HL-60 (cell line): Measurements from ENCODE around the gene MBTPS1.

Experiments used
- DNase-seq, 2 experiments: peaks; one replicate each; pipeline ENCODE4 v3.0.0-alpha.2; 2010 to 2020; ENCODE audit warnings: low read depth in 1 of 2, low spot score in 1 of 2
- H3K27ac ChIP-seq: fragments of 250-450 bp; sonication (Bioruptor Pico); replicated peaks from 2 replicates; pipeline ENCODE4 v1.5.1; 2020; ENCODE audit warnings: mild to moderate bottlenecking, moderate library complexity
- H3K27me3 ChIP-seq: fragments of 250-450 bp; sonication (Bioruptor Pico); 2 replicates; pipeline ENCODE4 v1.5.1; 2021; ENCODE audit warnings: mild to moderate bottlenecking, moderate library complexity; ENCODE audit not compliant: insufficient read depth, poor library complexity, severe bottlenecking
- H3K4me3 ChIP-seq: replicated peaks from 2 replicates; pipeline ENCODE4 v1.5.1; 2011; ENCODE audit warnings: mild to moderate bottlenecking, control low read depth, low read length; ENCODE audit not compliant: insufficient read depth
- GABPA ChIP-seq: IDR thresholded peaks from 2 replicates; pipeline ENCODE4 v1.6.1; 2012; ENCODE audit warnings: low read depth
- POLR2AphosphoS5 ChIP-seq: IDR thresholded peaks from 2 replicates; pipeline ENCODE4 v1.6.1; 2012; ENCODE audit warnings: low read depth
- SPI1 ChIP-seq: IDR thresholded peaks from 2 replicates; pipeline ENCODE4 v1.6.1; 2012; ENCODE audit warnings: low read depth, mild to moderate bottlenecking, borderline replicate concordance
- TF ChIP-seq, protein P1 (sequence below): IDR thresholded peaks from one replicate; pipeline ENCODE4 v1.5.1; 2011; ENCODE audit warnings: low read length, control low read depth, inconsistent platforms; ENCODE audit not compliant: insufficient read depth
- TF ChIP-seq, protein P2 (sequence below): IDR thresholded peaks from 2 replicates; pipeline ENCODE4 v1.6.1; 2012; ENCODE audit warnings: low read depth; ENCODE audit not compliant: insufficient replicate concordance

Gene MBTPS1

DNA sequence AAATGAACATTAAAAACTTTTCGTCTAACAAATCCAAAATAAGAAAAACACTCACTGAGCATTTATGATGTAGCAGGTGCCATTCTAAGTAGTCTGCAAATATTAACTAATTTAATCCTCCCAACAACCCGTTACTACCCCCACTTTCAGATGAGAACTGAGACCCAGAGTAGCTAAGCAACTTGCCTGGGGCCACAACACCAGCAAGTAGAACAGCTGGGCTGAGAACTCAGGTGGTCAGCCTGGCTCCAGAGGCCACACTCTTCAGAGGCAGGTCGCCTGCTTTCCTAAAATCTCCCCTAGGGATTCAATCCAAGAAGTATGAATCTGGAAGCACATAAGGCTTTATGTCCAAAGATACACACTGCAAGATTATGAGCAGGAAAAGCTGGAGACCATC lies 6.2 kb downstream of the MBTPS1 start:
- H3K4me3 ChIP-seq, result no peak overlapping the region
- TF ChIP-seq POLR2AphosphoS5 (no peak), SPI1 (no peak), GABPA (no peak)
- TF ChIP-seq, protein P1, sequence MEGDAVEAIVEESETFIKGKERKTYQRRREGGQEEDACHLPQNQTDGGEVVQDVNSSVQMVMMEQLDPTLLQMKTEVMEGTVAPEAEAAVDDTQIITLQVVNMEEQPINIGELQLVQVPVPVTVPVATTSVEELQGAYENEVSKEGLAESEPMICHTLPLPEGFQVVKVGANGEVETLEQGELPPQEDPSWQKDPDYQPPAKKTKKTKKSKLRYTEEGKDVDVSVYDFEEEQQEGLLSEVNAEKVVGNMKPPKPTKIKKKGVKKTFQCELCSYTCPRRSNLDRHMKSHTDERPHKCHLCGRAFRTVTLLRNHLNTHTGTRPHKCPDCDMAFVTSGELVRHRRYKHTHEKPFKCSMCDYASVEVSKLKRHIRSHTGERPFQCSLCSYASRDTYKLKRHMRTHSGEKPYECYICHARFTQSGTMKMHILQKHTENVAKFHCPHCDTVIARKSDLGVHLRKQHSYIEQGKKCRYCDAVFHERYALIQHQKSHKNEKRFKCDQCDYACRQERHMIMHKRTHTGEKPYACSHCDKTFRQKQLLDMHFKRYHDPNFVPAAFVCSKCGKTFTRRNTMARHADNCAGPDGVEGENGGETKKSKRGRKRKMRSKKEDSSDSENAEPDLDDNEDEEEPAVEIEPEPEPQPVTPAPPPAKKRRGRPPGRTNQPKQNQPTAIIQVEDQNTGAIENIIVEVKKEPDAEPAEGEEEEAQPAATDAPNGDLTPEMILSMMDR, result no peak
- TF ChIP-seq, protein P2, sequence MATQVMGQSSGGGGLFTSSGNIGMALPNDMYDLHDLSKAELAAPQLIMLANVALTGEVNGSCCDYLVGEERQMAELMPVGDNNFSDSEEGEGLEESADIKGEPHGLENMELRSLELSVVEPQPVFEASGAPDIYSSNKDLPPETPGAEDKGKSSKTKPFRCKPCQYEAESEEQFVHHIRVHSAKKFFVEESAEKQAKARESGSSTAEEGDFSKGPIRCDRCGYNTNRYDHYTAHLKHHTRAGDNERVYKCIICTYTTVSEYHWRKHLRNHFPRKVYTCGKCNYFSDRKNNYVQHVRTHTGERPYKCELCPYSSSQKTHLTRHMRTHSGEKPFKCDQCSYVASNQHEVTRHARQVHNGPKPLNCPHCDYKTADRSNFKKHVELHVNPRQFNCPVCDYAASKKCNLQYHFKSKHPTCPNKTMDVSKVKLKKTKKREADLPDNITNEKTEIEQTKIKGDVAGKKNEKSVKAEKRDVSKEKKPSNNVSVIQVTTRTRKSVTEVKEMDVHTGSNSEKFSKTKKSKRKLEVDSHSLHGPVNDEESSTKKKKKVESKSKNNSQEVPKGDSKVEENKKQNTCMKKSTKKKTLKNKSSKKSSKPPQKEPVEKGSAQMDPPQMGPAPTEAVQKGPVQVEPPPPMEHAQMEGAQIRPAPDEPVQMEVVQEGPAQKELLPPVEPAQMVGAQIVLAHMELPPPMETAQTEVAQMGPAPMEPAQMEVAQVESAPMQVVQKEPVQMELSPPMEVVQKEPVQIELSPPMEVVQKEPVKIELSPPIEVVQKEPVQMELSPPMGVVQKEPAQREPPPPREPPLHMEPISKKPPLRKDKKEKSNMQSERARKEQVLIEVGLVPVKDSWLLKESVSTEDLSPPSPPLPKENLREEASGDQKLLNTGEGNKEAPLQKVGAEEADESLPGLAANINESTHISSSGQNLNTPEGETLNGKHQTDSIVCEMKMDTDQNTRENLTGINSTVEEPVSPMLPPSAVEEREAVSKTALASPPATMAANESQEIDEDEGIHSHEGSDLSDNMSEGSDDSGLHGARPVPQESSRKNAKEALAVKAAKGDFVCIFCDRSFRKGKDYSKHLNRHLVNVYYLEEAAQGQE, result no peak
- no peak for DNase-seq
- no peak overlapping the region for H3K27ac ChIP-seq
- no peaks in the 10 kb centered on the region for H3K27me3 ChIP-seq

DNA sequence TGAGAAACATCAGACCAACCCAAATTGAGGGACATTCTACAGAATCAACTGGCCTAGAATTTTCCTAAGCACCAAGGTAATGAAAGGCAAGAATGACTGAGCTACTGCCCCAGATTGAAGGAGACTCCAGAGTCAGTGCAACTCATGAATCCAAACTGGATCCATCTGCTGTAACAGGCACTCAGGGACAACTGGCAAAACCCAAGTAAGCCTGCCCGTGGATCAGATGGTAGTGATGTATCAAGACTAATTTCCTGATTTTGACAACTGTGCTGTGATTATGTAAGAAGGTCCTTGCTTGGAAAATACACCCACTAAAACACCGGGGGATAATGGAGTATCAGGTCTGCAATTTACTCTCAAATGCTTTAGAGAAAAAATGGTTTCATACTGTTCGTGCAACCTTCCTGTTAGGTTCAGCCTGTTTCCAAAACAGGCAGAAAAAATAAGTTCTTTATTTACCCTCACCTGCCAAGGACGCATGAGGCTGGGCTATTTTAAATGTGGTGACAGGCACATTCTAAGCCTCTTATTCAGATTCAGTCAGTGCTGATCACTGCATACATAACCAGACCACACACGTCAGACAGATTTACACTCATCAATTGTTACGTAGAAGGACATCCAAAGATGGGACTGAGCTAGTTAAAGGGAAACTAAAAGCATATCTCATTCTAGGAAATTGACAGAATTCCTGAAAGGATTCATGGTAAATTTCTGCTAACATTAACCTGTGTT lies 7.0 kb downstream of the MBTPS1 start:
- H3K27ac ChIP-seq, result no peak overlapping the region
- no peak for TF ChIP-seq GABPA
- no peak for TF ChIP-seq SPI1
- TF ChIP-seq, protein P1, result no peak
- TF ChIP-seq POLR2AphosphoS5, result no peak
- TF ChIP-seq, protein P2, result no peak
- DNase-seq, result no peak

DNA sequence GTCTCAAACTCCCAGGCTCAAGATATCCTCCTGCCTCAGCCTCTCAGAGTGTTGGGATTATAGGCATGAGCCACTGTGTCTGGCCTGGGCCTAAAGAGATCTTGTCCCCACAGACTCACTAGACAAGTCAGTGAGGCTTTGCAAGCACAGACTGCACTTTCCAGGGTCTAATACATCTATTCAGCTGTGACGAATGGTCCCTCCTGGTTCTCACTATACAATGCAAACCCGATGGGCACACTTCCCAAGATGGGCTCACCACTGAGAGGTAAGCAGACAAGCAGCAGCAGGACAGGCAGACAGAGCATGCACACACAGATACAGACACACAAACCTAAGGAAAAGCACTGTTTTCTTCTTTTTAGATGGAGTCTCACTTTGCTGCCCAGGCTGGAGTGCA lies 8.8 kb downstream of the MBTPS1 start:
- Histone ChIP-seq H3K4me3 (no peak overlapping the region), H3K27ac (no peak overlapping the region), H3K27me3 (no peaks in the 10 kb centered on the region)
- DNase-seq, result no peak
- TF ChIP-seq SPI1 (no peak), GABPA (no peak), POLR2AphosphoS5 (no peak)
- TF ChIP-seq, protein P1, result no peak
- TF ChIP-seq, protein P2, result no peak

More for the DNA sequence above, 7.0 kb downstream of the MBTPS1 start:
- no peak overlapping the region for H3K4me3 ChIP-seq
- H3K27me3 ChIP-seq, result no peaks in the 10 kb centered on the region
